Mesenchymal stem cell (in vitro differentiated cells and primary cell): ENCODE measurements around the gene KRTCAP2.

Experiments
- DNase-seq: peaks from one replicate; pipeline ENCODE4 v3.0.0-alpha.2; 2013
- H2AFZ ChIP-seq: one replicate; pipeline ENCODE4 v1.6.1; 2013; ENCODE audit warnings: low read depth, mild to moderate bottlenecking, control low read depth, inconsistent platforms, low read length, moderate library complexity
- H2AK5ac ChIP-seq: 2 replicates; pipeline ENCODE4 v1.6.1; 2013; ENCODE audit warnings: low read length, moderate library complexity, mild to moderate bottlenecking, inconsistent platforms; ENCODE audit not compliant: severe bottlenecking
- H2BK120ac ChIP-seq: one replicate; pipeline ENCODE4 v1.6.1; 2013; ENCODE audit warnings: low read depth, mild to moderate bottlenecking, inconsistent platforms, low read length, moderate library complexity
- H2BK12ac ChIP-seq, 2 experiments: one replicate each; pipeline ENCODE4 v1.6.1; 2013; ENCODE audit warnings: inconsistent platforms in 2 of 2, low read length in 2 of 2, mild to moderate bottlenecking in 2 of 2, moderate library complexity in 2 of 2, control low read depth in 1 of 2
- H2BK15ac ChIP-seq: one replicate; pipeline ENCODE4 v1.6.1; 2013; ENCODE audit warnings: mild to moderate bottlenecking, low read depth, inconsistent platforms; ENCODE audit not compliant: poor library complexity, severe bottlenecking
- H2BK5ac ChIP-seq: 2 replicates; pipeline ENCODE4 v1.6.1; 2013; ENCODE audit warnings: low read depth, mild to moderate bottlenecking, low read length, control low read depth, inconsistent platforms; ENCODE audit not compliant: poor library complexity, severe bottlenecking
- H3K14ac ChIP-seq, 2 experiments: one replicate each; pipeline ENCODE4 v1.6.1; 2013; ENCODE audit warnings: inconsistent platforms in 2 of 2, low read length in 2 of 2, control low read depth in 1 of 2, mild to moderate bottlenecking in 1 of 2, moderate library complexity in 1 of 2
- H3K18ac ChIP-seq, 2 experiments: one replicate each; pipeline ENCODE4 v1.6.1; 2013; ENCODE audit warnings: inconsistent platforms in 2 of 2, low read length in 2 of 2, control low read depth in 1 of 2, low read depth in 1 of 2, mild to moderate bottlenecking in 1 of 2
- H3K23ac ChIP-seq, 2 experiments: one replicate each; pipeline ENCODE4 v1.6.1; 2013; ENCODE audit warnings: inconsistent platforms in 2 of 2, low read length in 2 of 2, mild to moderate bottlenecking in 2 of 2, moderate library complexity in 2 of 2, control low read depth in 1 of 2
- H3K27ac ChIP-seq: 2 replicates; pipeline ENCODE4 v1.5.1; 2013; ENCODE audit warnings: mild to moderate bottlenecking, moderate library complexity, low read length, control low read depth, inconsistent platforms; ENCODE audit not compliant: poor library complexity, severe bottlenecking
- H3K27me3 ChIP-seq, 2 experiments: 2 replicates each; pipeline versions ENCODE4 v1.6.1 to v1.7.0; 2013; ENCODE audit warnings: low read length in 2 of 2, mild to moderate bottlenecking in 2 of 2, moderate library complexity in 2 of 2, control low read depth in 1 of 2, inconsistent platforms in 1 of 2; ENCODE audit not compliant: control insufficient read depth in 1 of 2, insufficient read depth in 1 of 2
- H3K36me3 ChIP-seq, 2 experiments: 2 replicates each; pipeline versions ENCODE4 v1.6.1 to v1.7.0; 2013; ENCODE audit warnings: low read length in 2 of 2, control low read depth in 1 of 2, inconsistent platforms in 1 of 2, low read depth in 1 of 2, mild to moderate bottlenecking in 1 of 2; ENCODE audit not compliant: insufficient read depth in 2 of 2, control insufficient read depth in 1 of 2
- H3K4ac ChIP-seq, 2 experiments: one replicate each; pipeline ENCODE4 v1.6.1; 2013; ENCODE audit warnings: inconsistent platforms in 2 of 2, low read length in 2 of 2, mild to moderate bottlenecking in 2 of 2, moderate library complexity in 2 of 2, control low read depth in 1 of 2, low read depth in 1 of 2
- H3K4me1 ChIP-seq: 2 replicates; pipeline ENCODE4 v1.6.1; 2013; ENCODE audit warnings: low read depth, low read length, control low read depth; ENCODE audit not compliant: control insufficient read depth, insufficient read depth
- H3K4me2 ChIP-seq: 2 replicates; pipeline ENCODE4 v1.6.1; 2013; ENCODE audit warnings: low read length, mild to moderate bottlenecking, inconsistent platforms; ENCODE audit not compliant: poor library complexity, severe bottlenecking
- H3K4me3 ChIP-seq, 2 experiments: 2 replicates each; pipeline versions ENCODE4 v1.5.1 to v1.7.0; 2013; ENCODE audit warnings: low read length in 2 of 2, mild to moderate bottlenecking in 2 of 2, control low read depth in 1 of 2, low read depth in 1 of 2; ENCODE audit not compliant: insufficient read depth in 1 of 2
- H3K79me1 ChIP-seq: replicated peaks from 2 replicates; pipeline ENCODE4 v1.6.1; 2013; ENCODE audit warnings: mild to moderate bottlenecking, control low read depth, low read length, inconsistent platforms; ENCODE audit not compliant: poor library complexity, severe bottlenecking
- H3K9ac ChIP-seq: 2 replicates; pipeline ENCODE4 v1.7.0; 2013; ENCODE audit warnings: mild to moderate bottlenecking, low read length, moderate library complexity
- H3K9me3 ChIP-seq: 2 replicates; pipeline ENCODE4 v1.7.0; 2013; ENCODE audit warnings: mild to moderate bottlenecking, low read length; ENCODE audit not compliant: control insufficient read depth
- H4K8ac ChIP-seq: one replicate; pipeline ENCODE4 v1.6.1; 2013; ENCODE audit warnings: inconsistent platforms, mild to moderate bottlenecking, low read length, moderate library complexity
- H4K91ac ChIP-seq: one replicate; pipeline ENCODE4 v1.6.1; 2013; ENCODE audit warnings: mild to moderate bottlenecking, low read length, inconsistent platforms
- WGBS: methylation state at CpG from one replicate; pipeline ENCODE4 v1.1.7; 2013; ENCODE audit warnings: mixed read lengths; 5-methylcytosine and 5-hydroxymethylcytosine counted together

The KRTCAP2 gene

GRCh38 chr1:155210314-155211104, 37.4 kb upstream of the KRTCAP2 start:
- Histone ChIP-seq H3K9me3 (no peaks in the 10 kb centered on the region), H3K14ac (no peak overlapping the region), H3K9ac (peak overlapping the region; percentile 99), H3K23ac (no peak overlapping the region), H3K4me2 (no peak overlapping the region), H3K79me1 (peaks cover 15% of the 10 kb centered on the region), H3K4me1 (peaks cover 14% of the 10 kb centered on the region), H2BK15ac (no peak overlapping the region), H3K36me3 (peaks cover 19 to 30% of the 10 kb centered on the region in 2 experiments), H3K27ac (no peak overlapping the region), H3K4me3 (no peak overlapping the region), H2BK12ac (no peak overlapping the region), H4K8ac (peak overlapping the region; percentile 24), H2BK120ac (no peak overlapping the region), H3K27me3 (no peaks in the 10 kb centered on the region), H3K18ac (no peak overlapping the region), H2AFZ (no peak overlapping the region), H2BK5ac (no peak overlapping the region), H3K4ac (no peak overlapping the region), H4K91ac (no peak overlapping the region), H2AK5ac (no peak overlapping the region)
- DNase-seq = no peak
- 90% methylated on average over 3 of the region's 4 CpGs for WGBS

- Histone ChIP-seq H3K4me2 (peak overlapping the region; percentile 73), H3K4ac (peak overlapping the region; percentile 75 to 98), H4K91ac (peak overlapping the region; percentile 86), H2BK15ac (no peak overlapping the region), H3K27ac (no peak overlapping the region), H3K4me1 (peaks cover 14% of the 10 kb centered on the region), H2AK5ac (peak overlapping the region; percentile 62), H3K9me3 (no peaks in the 10 kb centered on the region), H3K79me1 (peaks cover 17% of the 10 kb centered on the region), H3K14ac (peak overlapping the region in 1 of 2 experiments; percentile 94), H3K18ac (peak overlapping the region; percentile 60 to 86), H3K27me3 (no peaks in the 10 kb centered on the region), H4K8ac (peak overlapping the region; percentile 92), H3K4me3 (peak overlapping the region; percentile 86 to 98), H2BK5ac (no peak overlapping the region), H2AFZ (peak overlapping the region; percentile 90), H2BK120ac (peak overlapping the region; percentile 21), H2BK12ac (peak overlapping the region in 1 of 2 experiments; percentile 6), H3K9ac (peak overlapping the region; percentile 99), H3K23ac (peak overlapping the region in 1 of 2 experiments; percentile 46), H3K36me3 (peaks cover 20 to 26% of the 10 kb centered on the region in 2 experiments)
- DNase-seq = no peak
- WGBS = 3% methylated on average over 13 of the region's 13 CpGs
Observed at GRCh38 chr1:155209312-155209721, 36.2 kb upstream of the KRTCAP2 start.

- under 1% methylated on average over 58 of the region's 64 CpGs for WGBS
- H3K14ac ChIP-seq = peak within 1 kb of the TSS in 1 of 2 experiments; percentile 99
Observed at GRCh38 chr1:155208541-155209311, 35.6 kb upstream of the KRTCAP2 start, which contains the start of gene MTX1. MTX1 (plus strand) TSS chr1:155208695; CDS start chr1:155208805, 110 bp downstream.

More at GRCh38 chr1:155208541-155209311, 35.6 kb upstream of the KRTCAP2 start, which contains the start of gene MTX1:
- H3K18ac ChIP-seq = peak within 1 kb of the TSS; percentile 88 to 99
- H3K4me1 ChIP-seq = peaks cover 14% of the 10 kb centered on the region
- H3K4me2 ChIP-seq = peak within 1 kb of the TSS; percentile 95
- no peaks in the 10 kb centered on the region for H3K27me3 ChIP-seq
- peak within 1 kb of the TSS; percentile 86 for H2BK120ac ChIP-seq
- peaks cover 20 to 26% of the 10 kb centered on the region in 2 experiments for H3K36me3 ChIP-seq
- peak within 1 kb of the TSS; percentile 98 for H4K91ac ChIP-seq
- DNase-seq = peak; percentile 94
- H3K23ac ChIP-seq = peak within 1 kb of the TSS in 1 of 2 experiments; percentile 65
- H2BK12ac ChIP-seq = peak within 1 kb of the TSS; percentile 93 to 98
- H2BK5ac ChIP-seq = peak within 1 kb of the TSS; percentile 83
- peak within 1 kb of the TSS; percentile 72 for H3K27ac ChIP-seq
- peak within 1 kb of the TSS; percentile 99 for H3K9ac ChIP-seq
- no peaks in the 10 kb centered on the region for H3K9me3 ChIP-seq
- peak within 1 kb of the TSS; percentile 90 for H2AFZ ChIP-seq
- peak within 1 kb of the TSS; percentile 69 for H2AK5ac ChIP-seq
- peaks cover 17% of the 10 kb centered on the region for H3K79me1 ChIP-seq
- H3K4me3 ChIP-seq = peak within 1 kb of the TSS; percentile 86 to 98
- peak within 1 kb of the TSS; percentile 99 for H2BK15ac ChIP-seq
- H3K4ac ChIP-seq = peak within 1 kb of the TSS; percentile 93 to 98
- peak within 1 kb of the TSS; percentile 95 for H4K8ac ChIP-seq
